Measurements from ENCODE around the gene PKP1.

- TF ChIP-seq CTCF (IDR thresholded peaks at IDR 0.05; ENCODE audit: low read length) (no peak), EZH2 (optimal IDR thresholded peaks at IDR 0.05; ENCODE audit: low read depth, low read length) (no peak), EZH2phosphoT487 (IDR thresholded peaks at IDR 0.05; ENCODE audit: low read length) (no peak)
These were observed 68.3 kb downstream of the PKP1 start for GRCh38 chr1:201351617-201352016.

Measured in MM.1S (cell line).